Measurements from ENCODE around the gene KCNJ1.

GRCh38 chr11:128874427-128874826 lies 7.3 kb upstream of the KCNJ1 start:
- TF ChIP-seq EP300 (IDR thresholded peaks at IDR 0.05; ENCODE audit: borderline replicate concordance in 1 of 2, low read depth in 1 of 2, low read length in 1 of 2): no peak
- TF ChIP-seq CTCF (IDR thresholded peaks at IDR 0.05): no peak
- TF ChIP-seq POLR2AphosphoS5 (IDR thresholded peaks at IDR 0.05; ENCODE audit: low read depth, low read length): no peak
- TF ChIP-seq RAD21 (IDR thresholded peaks at IDR 0.05; ENCODE audit: low read length): no peak
- TF ChIP-seq GABPA (IDR thresholded peaks at IDR 0.05; ENCODE audit: low read depth): no peak
